Stimulated activated effector memory CD8-positive, alpha-beta T cell treated with anti-CD3 and anti-CD28 coated beads, Interleukin-12 subunit alpha, Interleukin-12 subunit beta, amount 100 ng/mL, for 72 hours (primary cell): ENCODE data around the gene KCNE5.
"Not testable (repeated sequence)": the region's sequence is repeated elsewhere in the genome, so short reads cannot be mapped to it uniquely, and the experiment has no call there.

Source experiments
- ATAC-seq: fragments of 150-1000 bp; cut with Tn5 transposase; 2 replicates; pipeline ENCODE4 v1.10.0; 2021
- DNase-seq, 2 donors: peaks; one replicate each; pipeline ENCODE4 v3.0.0; 2021 to 2022; ENCODE audit warnings: low spot score in 2 of 2
- H3K27ac Mint-ChIP-seq: one replicate; pipeline ENCODE4 v1.8.0; 2022; ENCODE audit warnings: mild to moderate bottlenecking, mixed read lengths
- H3K36me3 Mint-ChIP-seq: one replicate; pipeline ENCODE4 v1.8.0; 2022; ENCODE audit warnings: mild to moderate bottlenecking, mixed read lengths
- H3K4me1 Mint-ChIP-seq: one replicate; pipeline ENCODE4 v1.8.0; 2022; ENCODE audit warnings: mixed read lengths
- H3K4me3 Mint-ChIP-seq: one replicate; pipeline ENCODE4 v1.8.0; 2022; ENCODE audit warnings: mild to moderate bottlenecking, mixed read lengths
- H3K9me3 Mint-ChIP-seq: one replicate; pipeline ENCODE4 v1.8.0; 2022; ENCODE audit warnings: mixed read lengths

KCNE5 gene, protein sequence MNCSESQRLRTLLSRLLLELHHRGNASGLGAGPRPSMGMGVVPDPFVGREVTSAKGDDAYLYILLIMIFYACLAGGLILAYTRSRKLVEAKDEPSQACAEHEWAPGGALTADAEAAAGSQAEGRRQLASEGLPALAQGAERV

DNA sequence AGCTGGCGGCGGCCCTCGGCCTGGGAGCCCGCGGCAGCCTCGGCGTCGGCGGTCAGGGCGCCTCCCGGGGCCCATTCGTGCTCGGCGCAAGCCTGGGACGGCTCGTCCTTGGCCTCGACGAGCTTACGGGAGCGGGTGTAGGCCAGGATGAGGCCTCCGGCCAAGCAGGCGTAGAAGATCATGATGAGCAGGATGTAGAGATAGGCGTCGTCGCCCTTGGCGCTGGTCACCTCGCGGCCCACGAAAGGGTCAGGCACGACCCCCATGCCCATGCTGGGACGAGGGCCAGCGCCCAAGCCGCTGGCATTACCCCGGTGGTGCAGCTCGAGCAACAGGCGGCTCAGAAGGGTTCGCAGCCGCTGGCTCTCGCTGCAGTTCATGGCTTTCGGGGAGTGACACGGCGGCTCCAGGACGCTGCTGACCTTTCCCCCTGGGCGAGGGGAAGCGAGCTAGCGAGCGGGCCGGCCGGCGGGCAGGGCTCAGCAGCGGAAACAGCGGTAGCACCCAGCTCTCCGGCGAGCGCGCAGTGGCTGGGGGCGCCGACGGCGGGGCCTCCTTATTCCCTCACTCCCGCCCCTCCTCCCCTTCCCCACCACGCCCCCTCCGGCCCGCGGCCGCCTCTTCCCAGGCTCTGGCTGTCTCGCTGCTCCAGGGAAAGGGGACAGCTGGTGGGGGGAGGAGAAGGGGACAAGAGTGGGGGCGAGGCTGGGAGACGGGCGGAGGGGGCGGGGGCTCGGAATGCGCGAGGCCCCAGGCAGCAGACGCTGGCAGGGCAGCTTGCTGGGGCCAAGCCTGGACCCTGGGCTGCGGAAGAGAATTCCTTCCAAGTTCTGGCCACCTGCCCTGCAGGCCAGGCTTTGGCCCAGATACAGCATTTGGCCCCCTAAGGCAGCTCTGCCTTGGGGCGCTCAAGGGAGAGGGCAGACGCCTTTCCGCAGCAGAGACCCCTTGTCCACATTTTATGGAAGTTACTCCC is at the start of gene KCNE5:
Gene KCNE5, minus strand, starts transcription at position 532 of the 976 bp plus-strand sequence. Its CDS starts 152 bp downstream, at position 380.
- no peak within 1 kb of the TSS for H3K27ac Mint-ChIP-seq
- ATAC-seq = no peak
- H3K4me1 Mint-ChIP-seq = peaks cover 9% of the 10 kb centered on the region
- DNase-seq = no peak
- H3K36me3 Mint-ChIP-seq = no peaks in the 10 kb centered on the region
- H3K4me3 Mint-ChIP-seq = no peak within 1 kb of the TSS
- H3K9me3 Mint-ChIP-seq = no peaks in the 10 kb centered on the region

DNA sequence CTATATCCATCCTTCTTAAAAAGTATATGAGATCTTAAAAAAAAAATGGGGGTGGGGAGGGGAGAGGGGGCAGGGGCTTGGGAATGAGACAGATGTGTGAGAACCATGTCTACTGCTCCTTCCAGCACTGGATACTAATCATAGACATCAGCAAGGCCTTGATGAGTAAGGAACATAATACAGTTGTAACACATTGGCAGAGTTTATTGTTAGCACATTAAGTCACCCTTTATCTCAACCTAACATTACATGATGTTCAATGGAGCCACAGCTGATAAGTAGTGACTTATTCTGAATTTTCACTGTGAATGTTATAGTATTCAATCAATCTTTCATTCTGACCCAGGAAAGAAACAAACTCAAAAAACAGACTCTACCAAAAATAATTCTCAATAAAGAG is 47.3 kb upstream of the KCNE5 start:
- Mint-ChIP-seq H3K27ac (no peak overlapping the region), H3K4me3 (no peak overlapping the region), H3K36me3 (peaks cover 95% of the 10 kb centered on the region), H3K9me3 (no peaks in the 10 kb centered on the region), H3K4me1 (no peaks in the 10 kb centered on the region)
- ATAC-seq (no peak), DNase-seq (no peak)

DNA sequence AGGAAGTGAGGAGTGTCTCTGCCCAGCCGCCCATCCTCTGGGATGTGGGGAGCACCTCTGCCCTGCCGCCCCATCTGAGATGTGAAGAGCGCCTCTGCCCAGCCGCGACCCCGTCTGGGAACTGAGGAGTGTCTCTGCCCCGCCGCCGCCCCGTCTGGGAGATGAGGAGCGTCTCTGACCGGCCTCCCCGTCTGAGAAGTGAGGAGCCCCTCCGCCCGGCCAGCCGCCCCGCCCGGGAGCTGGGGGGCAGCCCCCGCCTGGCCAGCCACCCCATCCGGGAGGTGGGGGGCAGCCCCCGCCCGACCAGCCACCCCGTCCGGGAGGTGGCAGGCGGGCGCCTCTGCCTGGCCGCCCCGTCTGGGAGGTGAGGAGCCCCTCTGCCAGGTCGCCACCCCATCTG is 46.2 kb upstream of the KCNE5 start:
- not testable (repeated sequence) for H3K27ac Mint-ChIP-seq, ATAC-seq, DNase-seq, H3K4me3 Mint-ChIP-seq, H3K9me3 Mint-ChIP-seq, H3K4me1 Mint-ChIP-seq
- peaks cover 95% of the 10 kb centered on the region for H3K36me3 Mint-ChIP-seq

DNA sequence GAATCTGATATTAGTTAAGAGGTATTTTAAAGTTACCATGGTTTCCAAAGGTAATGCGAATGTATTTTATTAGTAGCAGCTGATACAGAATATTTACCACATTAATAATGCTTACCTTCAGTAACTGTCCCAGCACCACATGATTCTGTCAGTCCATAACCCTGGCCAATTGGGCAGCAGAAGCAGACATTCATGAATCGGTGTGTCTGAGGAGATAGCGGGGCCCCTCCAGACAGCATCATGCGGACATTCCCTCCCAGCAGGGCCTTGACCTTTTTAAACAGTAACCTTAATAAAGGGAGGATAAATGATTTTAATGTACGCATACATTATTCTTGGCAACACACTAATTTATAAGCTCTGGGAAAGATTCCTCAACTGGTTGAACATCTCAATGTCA is 43.0 kb upstream of the KCNE5 start:
- no peaks in the 10 kb centered on the region for H3K4me1 Mint-ChIP-seq
- no peak overlapping the region for H3K4me3 Mint-ChIP-seq
- no peak overlapping the region for H3K27ac Mint-ChIP-seq
- H3K36me3 Mint-ChIP-seq = peaks cover 95% of the 10 kb centered on the region
- no peaks in the 10 kb centered on the region for H3K9me3 Mint-ChIP-seq
- DNase-seq = no peak
- no peak for ATAC-seq

DNA sequence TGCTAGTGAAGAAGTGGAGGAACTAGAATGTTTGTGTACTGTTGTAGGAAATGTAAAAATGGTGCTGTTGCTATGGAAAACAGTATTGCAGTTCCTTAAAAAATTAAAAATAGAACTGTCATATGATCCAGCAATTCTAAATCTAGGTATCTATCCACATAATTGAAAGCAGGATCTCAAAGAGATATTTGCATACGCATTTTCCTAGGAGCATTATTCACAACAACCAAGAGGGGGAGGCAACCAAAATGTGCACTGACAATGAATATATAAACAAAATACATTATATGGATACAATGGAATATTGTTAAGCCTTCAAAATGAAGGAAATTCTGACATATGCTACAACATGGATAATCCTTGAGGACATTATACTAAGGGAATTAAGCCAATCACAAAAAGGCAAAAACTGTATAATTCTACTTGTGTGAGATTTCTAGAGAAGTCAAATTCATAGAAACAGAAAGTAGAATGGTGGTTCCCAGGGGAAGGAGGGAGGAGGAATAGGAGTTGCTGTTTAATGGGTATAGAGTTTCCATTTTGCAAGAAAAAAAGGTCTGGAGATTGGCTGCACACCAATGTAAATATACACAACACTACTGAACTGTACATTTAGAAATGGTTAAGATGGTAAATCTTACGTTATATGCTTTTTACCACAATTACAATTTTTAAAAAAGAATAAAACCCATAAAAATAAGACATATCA is 35.6 kb upstream of the KCNE5 start:
- Mint-ChIP-seq H3K36me3 (peaks cover 100% of the 10 kb centered on the region), H3K4me1 (no peaks in the 10 kb centered on the region), H3K9me3 (peaks cover 5% of the 10 kb centered on the region), H3K4me3 (no peak overlapping the region), H3K27ac (no peak overlapping the region)
- no peak for ATAC-seq
- DNase-seq = no peak

DNA sequence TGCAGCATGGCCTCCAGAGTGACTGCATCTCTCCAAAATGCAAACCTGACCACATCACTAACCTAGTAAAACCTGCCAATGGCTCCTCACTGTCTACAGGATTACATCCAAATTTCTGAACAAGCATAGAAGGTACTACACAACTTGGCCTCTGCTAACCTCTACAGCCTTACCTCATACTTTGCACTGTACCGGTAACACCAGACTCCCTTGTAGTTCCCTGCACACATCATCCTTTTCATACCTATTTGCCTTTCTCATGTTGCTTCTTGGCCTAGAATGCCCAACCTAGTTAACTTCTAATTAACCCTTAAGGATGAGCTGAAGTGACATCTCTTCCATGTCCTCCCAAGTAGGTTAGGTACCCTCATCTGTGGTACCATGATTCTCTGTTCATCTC is 33.4 kb upstream of the KCNE5 start:
- Mint-ChIP-seq H3K9me3 (peaks cover 5% of the 10 kb centered on the region), H3K4me3 (no peak overlapping the region), H3K4me1 (no peaks in the 10 kb centered on the region), H3K27ac (no peak overlapping the region), H3K36me3 (peaks cover 89% of the 10 kb centered on the region)
- DNase-seq = no peak
- no peak for ATAC-seq

DNA sequence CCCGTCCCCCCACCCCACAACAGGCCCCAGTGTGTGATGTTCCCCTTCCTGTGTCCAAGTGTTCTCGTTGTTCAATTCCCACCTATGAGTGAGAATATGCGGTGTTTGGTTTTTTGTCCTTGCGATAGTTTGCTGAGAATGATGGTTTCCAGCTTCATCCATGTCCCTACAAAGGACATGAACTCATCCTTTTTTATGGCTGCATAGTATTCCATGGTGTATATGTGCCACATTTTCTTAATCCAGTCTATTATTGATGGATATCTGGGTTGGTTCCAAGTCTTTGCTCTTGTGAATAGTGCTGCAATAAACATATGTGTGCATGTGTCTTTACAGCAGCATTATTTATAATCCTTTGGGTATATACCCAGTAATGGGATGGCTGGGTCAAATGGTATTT is 32.4 kb upstream of the KCNE5 start:
- H3K9me3 Mint-ChIP-seq, H3K27ac Mint-ChIP-seq, H3K4me1 Mint-ChIP-seq, ATAC-seq, H3K4me3 Mint-ChIP-seq, DNase-seq: not testable (repeated sequence)
- peaks cover 78% of the 10 kb centered on the region for H3K36me3 Mint-ChIP-seq

DNA sequence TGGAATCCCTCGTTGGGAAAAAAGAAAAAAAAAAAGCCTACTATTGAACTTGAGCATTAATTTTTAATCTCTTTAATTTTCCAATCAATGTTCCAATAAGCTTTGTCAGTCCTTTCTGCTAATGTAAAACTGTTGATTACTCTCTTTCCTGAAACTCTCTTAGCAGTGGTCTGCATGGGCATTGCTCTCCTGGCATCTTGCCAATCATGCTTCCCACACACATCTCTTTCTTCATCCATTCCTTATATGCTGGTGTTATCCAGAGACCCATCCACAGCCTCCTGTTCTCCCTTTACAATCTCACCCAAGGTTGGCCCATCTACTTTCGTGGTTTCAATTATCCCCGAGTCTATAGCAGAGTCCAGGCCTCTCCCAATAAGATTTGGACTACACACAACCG is 31.8 kb upstream of the KCNE5 start:
- H3K4me1 Mint-ChIP-seq = no peaks in the 10 kb centered on the region
- H3K4me3 Mint-ChIP-seq = no peak overlapping the region
- ATAC-seq (no peak), DNase-seq (no peak)
- H3K27ac Mint-ChIP-seq = no peak overlapping the region
- H3K36me3 Mint-ChIP-seq = peaks cover 72% of the 10 kb centered on the region
- H3K9me3 Mint-ChIP-seq = peaks cover 5% of the 10 kb centered on the region

DNA sequence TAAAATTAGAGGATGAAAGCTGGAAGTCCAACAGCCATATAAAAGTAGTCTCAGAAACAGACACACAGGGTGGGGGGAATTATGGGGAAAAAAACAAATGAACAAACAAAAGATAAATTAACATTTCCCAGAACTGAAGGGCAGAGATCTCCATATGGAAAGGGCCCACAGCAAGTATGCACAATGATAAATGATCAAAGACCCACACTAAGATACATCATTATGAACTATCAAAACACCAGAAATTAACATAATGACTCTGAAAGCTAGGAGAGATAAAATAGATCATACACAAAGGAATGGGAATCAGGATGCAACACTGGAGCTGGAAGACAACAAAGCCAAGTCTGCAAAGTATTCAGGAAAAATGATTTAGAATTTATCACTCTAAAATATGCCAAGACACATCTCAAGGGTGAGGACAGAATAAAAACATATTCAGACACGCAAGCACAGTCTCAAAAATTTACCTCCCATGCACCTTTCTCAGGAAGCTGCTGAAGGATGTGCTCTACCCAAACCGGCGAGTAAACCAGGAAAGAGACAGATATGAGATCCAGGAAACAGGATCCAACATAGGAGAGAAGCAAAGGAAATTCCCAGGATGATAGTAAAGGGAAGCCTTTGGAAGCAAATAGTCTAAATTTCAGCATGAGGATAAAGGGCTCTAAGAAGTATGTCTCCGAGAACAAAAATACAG is 30.7 kb upstream of the KCNE5 start:
- Mint-ChIP-seq H3K36me3 (peaks cover 61% of the 10 kb centered on the region), H3K9me3 (peaks cover 5% of the 10 kb centered on the region), H3K4me3 (no peak overlapping the region), H3K4me1 (no peaks in the 10 kb centered on the region), H3K27ac (peak overlapping the region; percentile 57)
- ATAC-seq = no peak
- no peak for DNase-seq

DNA sequence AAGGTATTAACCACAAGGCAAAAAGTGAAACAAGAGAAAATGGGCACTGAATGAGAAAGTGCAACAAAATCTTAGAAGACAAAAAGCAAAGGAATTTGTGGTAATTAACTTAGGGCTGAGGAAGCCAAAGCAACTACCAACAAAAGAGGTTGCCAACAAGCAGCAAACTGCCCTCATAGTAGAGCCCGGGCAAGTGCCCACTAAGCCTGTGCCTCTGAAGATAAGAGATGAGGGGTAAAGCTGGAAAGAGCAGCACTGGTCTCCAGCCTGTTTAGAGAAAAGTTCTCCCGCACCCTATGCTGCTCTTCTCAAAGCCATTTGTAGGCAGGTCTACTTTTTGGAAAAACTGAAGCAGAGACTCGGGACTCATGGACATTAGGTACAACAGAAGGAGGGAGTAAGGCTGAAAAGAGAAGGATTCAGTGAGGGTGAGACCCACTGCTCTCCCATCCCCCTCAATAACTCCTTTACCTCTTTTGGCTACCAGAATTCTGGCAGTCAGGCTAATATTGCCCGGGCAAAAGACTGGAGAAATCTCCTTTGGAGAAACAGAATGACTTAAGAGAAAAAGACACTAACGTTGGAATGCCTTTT is 29.6 kb upstream of the KCNE5 start:
- H3K36me3 Mint-ChIP-seq = peaks cover 51% of the 10 kb centered on the region
- H3K4me3 Mint-ChIP-seq = no peak overlapping the region

DNA sequence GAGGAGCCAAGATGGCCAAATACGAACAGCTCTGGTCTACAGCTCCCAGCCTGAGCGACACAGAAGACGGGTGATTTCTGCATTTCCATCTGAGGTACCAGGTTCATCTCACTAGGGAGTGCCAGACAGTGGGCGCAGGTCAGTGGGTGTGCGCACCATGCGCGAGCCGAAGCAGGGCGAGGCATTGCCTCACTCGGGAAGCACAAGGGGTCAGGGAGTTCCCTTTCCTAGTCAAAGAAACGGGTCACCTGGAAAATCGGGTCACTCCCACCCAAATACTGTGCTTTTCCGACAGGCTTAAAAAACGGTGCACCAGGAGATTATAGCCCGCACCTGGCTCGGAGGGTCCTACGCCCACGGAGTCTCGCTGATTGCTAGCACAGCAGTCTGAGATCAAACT is 19.7 kb upstream of the KCNE5 start:
- peak overlapping the region; percentile 17 for H3K27ac Mint-ChIP-seq
- DNase-seq, ATAC-seq, H3K4me1 Mint-ChIP-seq, H3K4me3 Mint-ChIP-seq, H3K9me3 Mint-ChIP-seq: not testable (repeated sequence)
- peaks cover 17% of the 10 kb centered on the region for H3K36me3 Mint-ChIP-seq

More for the DNA sequence above, 29.6 kb upstream of the KCNE5 start:
- DNase-seq (no peak), ATAC-seq (no peak)
- Mint-ChIP-seq H3K9me3 (peaks cover 5% of the 10 kb centered on the region), H3K4me1 (no peaks in the 10 kb centered on the region), H3K27ac (peak overlapping the region; percentile 57)

DNA sequence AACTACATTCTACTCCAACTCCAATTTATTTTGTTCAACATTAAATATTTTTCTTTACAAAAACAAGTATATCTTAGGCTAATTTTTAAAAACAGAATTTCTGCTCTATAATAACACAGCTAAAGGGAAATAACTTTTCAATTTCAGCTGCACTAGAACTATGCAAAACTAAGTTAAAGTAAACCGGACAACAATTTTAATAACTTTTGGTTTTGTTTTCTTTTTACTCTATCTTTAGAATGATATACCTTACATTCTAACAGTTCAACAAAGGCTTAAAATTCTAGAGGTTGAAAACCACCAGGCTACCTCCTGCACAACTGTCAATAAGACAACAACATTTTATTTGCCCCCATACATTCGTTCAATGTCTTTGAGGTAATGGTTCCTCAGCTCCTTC is 18.7 kb upstream of the KCNE5 start:
- peaks cover 25% of the 10 kb centered on the region for H3K36me3 Mint-ChIP-seq

DNA sequence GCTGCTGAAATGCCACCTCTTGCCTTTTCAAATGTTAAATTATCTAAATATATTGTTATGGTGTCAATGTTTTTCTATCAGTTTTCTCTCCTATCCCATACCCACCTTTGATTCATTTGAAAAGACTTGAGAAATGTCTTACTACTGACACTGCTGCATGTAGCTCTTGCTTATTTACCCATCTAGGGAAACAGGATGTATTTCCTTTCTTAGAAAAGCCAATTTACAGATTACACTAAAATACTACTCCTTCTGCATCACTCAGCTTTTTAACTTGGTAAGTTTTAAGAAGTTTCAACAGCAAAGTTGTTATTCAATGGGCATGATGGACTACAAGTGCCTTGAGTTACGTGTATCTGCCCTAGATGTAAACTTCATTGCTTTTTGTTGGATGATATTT is 13.2 kb upstream of the KCNE5 start:
- DNase-seq (no peak), ATAC-seq (no peak)
- H3K36me3 Mint-ChIP-seq = peaks cover 24% of the 10 kb centered on the region
- H3K9me3 Mint-ChIP-seq = no peaks in the 10 kb centered on the region
- no peak overlapping the region for H3K27ac Mint-ChIP-seq
- H3K4me3 Mint-ChIP-seq = no peak overlapping the region
- no peaks in the 10 kb centered on the region for H3K4me1 Mint-ChIP-seq

More for the DNA sequence above, 18.7 kb upstream of the KCNE5 start:
- H3K4me3 Mint-ChIP-seq = no peak overlapping the region
- no peaks in the 10 kb centered on the region for H3K9me3 Mint-ChIP-seq
- H3K4me1 Mint-ChIP-seq = peaks cover 6% of the 10 kb centered on the region
- DNase-seq = no peak
- ATAC-seq = no peak
- no peak overlapping the region for H3K27ac Mint-ChIP-seq

DNA sequence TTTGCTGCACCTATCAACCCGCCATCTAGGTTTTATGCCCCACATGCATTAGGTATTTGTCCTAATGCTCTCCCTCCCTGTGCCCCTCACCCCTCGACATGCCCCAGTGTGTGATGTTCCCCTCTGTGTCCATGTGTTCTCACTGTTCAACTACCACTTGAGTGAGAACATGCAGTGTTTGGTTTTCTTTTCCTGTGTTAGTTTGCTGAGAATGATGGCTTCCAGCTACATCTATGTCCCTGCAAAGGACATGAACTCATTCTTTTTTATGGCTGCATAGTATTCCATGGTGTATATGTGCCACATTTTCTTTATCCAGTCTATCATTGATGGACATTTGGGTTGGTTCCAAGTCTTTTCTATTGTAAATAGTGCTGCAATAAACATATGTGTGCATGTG is 12.5 kb upstream of the KCNE5 start:
- ATAC-seq, H3K4me3 Mint-ChIP-seq, DNase-seq, H3K27ac Mint-ChIP-seq, H3K9me3 Mint-ChIP-seq, H3K4me1 Mint-ChIP-seq: not testable (repeated sequence)
- H3K36me3 Mint-ChIP-seq = peaks cover 24% of the 10 kb centered on the region

DNA sequence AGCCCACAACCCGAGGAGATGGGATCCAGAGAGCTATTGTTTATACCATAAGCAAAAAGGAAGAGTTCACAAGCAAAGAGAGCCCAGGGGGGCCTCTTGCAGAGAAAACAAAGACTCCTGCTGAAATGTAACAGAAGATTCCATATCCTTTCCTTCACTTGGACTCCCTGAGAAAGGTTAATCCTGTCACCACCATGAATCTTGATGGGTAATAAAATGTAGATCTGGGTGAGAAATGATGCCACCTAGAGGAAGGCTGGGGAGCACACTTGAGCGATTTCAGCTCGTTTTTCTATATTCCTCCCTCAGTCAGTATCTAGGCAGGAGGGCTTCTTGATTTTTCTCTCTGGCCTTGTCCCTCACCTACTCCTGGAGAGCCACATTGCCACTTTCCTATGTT is 10.2 kb upstream of the KCNE5 start:
- H3K36me3 Mint-ChIP-seq = peaks cover 14% of the 10 kb centered on the region
- no peaks in the 10 kb centered on the region for H3K9me3 Mint-ChIP-seq
- H3K27ac Mint-ChIP-seq = no peak overlapping the region
- no peak overlapping the region for H3K4me3 Mint-ChIP-seq
- DNase-seq (no peak), ATAC-seq (no peak)
- H3K4me1 Mint-ChIP-seq = no peaks in the 10 kb centered on the region
